WTC11 (cell line): ENCODE results near the gene SCD5. TPM values are rescaled to one million over a fixed set of nuclear protein-coding genes. Genes with fewer than 3 reads are reported as not detected.

Experiments used
- ATAC-seq: fragments of 200-7000 bp; cut with Tn5 transposase; 2 replicates; pipeline ENCODE4 v1.10.0; 2021; ENCODE audit warnings: mild to moderate bottlenecking, moderate library complexity
- CTCF ChIA-PET: fragments of 300-600 bp; sonication (Branson Sonifier 250); formaldehyde crosslinking; loops from one replicate; lab custom pipeline; 2021; ENCODE audit warnings: antibody characterized with exemption; lab: Charles Lee
- POLR2A ChIA-PET: fragments of 350-600 bp; sonication (Branson Sonifier 250); formaldehyde crosslinking; loops from one replicate; lab custom pipeline; 2021; ENCODE audit warnings: antibody characterized with exemption; lab: Charles Lee
- DNase-seq: peaks from one replicate; pipeline ENCODE4 v3.0.0; 2021; ENCODE audit warnings: low spot score
- H3K27ac Mint-ChIP-seq: 2 replicates; pipeline ENCODE4 v1.8.0; 2021; ENCODE audit warnings: mixed read lengths
- H3K27me3 Mint-ChIP-seq: 2 replicates; pipeline ENCODE4 v1.8.0; 2021; ENCODE audit warnings: low read depth, mild to moderate bottlenecking, moderate library complexity, mixed read lengths
- H3K36me3 Mint-ChIP-seq: 2 replicates; pipeline ENCODE4 v1.8.0; 2021; ENCODE audit warnings: mixed read lengths
- H3K4me1 Mint-ChIP-seq: 2 replicates; pipeline ENCODE4 v1.8.0; 2022; ENCODE audit warnings: mixed read lengths
- H3K4me3 Mint-ChIP-seq: 2 replicates; pipeline ENCODE4 v1.8.0; 2021; ENCODE audit warnings: mild to moderate bottlenecking, moderate library complexity, mixed read lengths
- H3K9me3 Mint-ChIP-seq: 2 replicates; pipeline ENCODE4 v1.8.0; 2021; ENCODE audit warnings: mixed read lengths
- ATF1 ChIP-seq: sonication (generic); formaldehyde crosslinking; IDR thresholded peaks from 2 replicates; pipeline ENCODE4 v1.8.1; 2023; ENCODE audit warnings: mild to moderate bottlenecking, moderate library complexity, missing genetic modification reagents
- ATF2 ChIP-seq: sonication (generic); formaldehyde crosslinking; IDR thresholded peaks from 2 replicates; pipeline ENCODE4 v1.8.1; 2022; ENCODE audit warnings: low read depth, missing genetic modification reagents, borderline replicate concordance
- JAZF1 ChIP-seq: fragments of 250-450 bp; sonication (Bioruptor Pico); IDR thresholded peaks from 2 replicates; pipeline ENCODE4 v1.9.0; 2021; ENCODE audit warnings: moderate library complexity, mild to moderate bottlenecking, inconsistent platforms
- MYBL2 ChIP-seq: sonication (generic); formaldehyde crosslinking; IDR thresholded peaks from 2 replicates; pipeline ENCODE4 v1.8.1; 2023; ENCODE audit warnings: mild to moderate bottlenecking, moderate library complexity, missing genetic modification reagents
- NR3C1 ChIP-seq: sonication (generic); formaldehyde crosslinking; conservative IDR thresholded peaks from 2 replicates; pipeline ENCODE4 v1.8.1; 2023; ENCODE audit warnings: low read depth, mild to moderate bottlenecking, missing genetic modification reagents
- SMAD3 ChIP-seq: sonication (generic); formaldehyde crosslinking; IDR thresholded peaks from 2 replicates; pipeline ENCODE4 v1.8.0; 2022; ENCODE audit warnings: missing genetic modification reagents, mild to moderate bottlenecking, borderline replicate concordance
- SMAD4 ChIP-seq: sonication (generic); formaldehyde crosslinking; IDR thresholded peaks from 2 replicates; pipeline ENCODE4 v1.8.0; 2022; ENCODE audit warnings: mild to moderate bottlenecking, missing genetic modification reagents
- SOX15 ChIP-seq: fragments of 250-450 bp; sonication (Bioruptor Pico); IDR thresholded peaks from 2 replicates; pipeline ENCODE4 v1.9.0; 2021; ENCODE audit warnings: mild to moderate bottlenecking
- TCF7 ChIP-seq: sonication (generic); formaldehyde crosslinking; IDR thresholded peaks from 2 replicates; pipeline ENCODE4 v1.8.0; 2022; ENCODE audit warnings: mild to moderate bottlenecking, low read depth, missing genetic modification reagents, moderate library complexity
- TEAD1 ChIP-seq: sonication (generic); formaldehyde crosslinking; IDR thresholded peaks from 2 replicates; pipeline ENCODE4 v1.8.0; 2022; ENCODE audit warnings: mild to moderate bottlenecking, missing genetic modification reagents
- TEAD4 ChIP-seq: sonication (generic); formaldehyde crosslinking; IDR thresholded peaks from 2 replicates; pipeline ENCODE4 v1.8.0; 2022; ENCODE audit warnings: mild to moderate bottlenecking, missing genetic modification reagents
- ZNF219 ChIP-seq: sonication (generic); formaldehyde crosslinking; IDR thresholded peaks from 2 replicates; pipeline ENCODE4 v1.8.0; 2023; ENCODE audit warnings: missing genetic modification reagents, mild to moderate bottlenecking, borderline replicate concordance
- ZNF232 ChIP-seq: sonication (generic); formaldehyde crosslinking; IDR thresholded peaks from 2 replicates; pipeline ENCODE4 v1.8.0; 2022; ENCODE audit warnings: mild to moderate bottlenecking, missing genetic modification reagents
- ZNF416 ChIP-seq: fragments of 250-450 bp; sonication (Bioruptor Pico); IDR thresholded peaks from 2 replicates; pipeline ENCODE4 v1.9.0; 2021; ENCODE audit warnings: mild to moderate bottlenecking, inconsistent platforms
- total RNA-seq: library from RNA; stranded (reverse); gene quantifications from 3 replicates; pipeline ENCODE4 v1.2.3, GENCODE V29; 2021
- TF ChIP-seq, protein P1 (sequence below): sonication (generic); formaldehyde crosslinking; IDR thresholded peaks from 2 replicates; pipeline ENCODE4 v1.8.0; 2023; ENCODE audit warnings: missing genetic modification reagents, mild to moderate bottlenecking, borderline replicate concordance
- TF ChIP-seq, protein P2 (sequence below): sonication (generic); formaldehyde crosslinking; IDR thresholded peaks from 2 replicates; pipeline ENCODE4 v1.8.0; 2022; ENCODE audit warnings: mild to moderate bottlenecking, missing genetic modification reagents
- TF ChIP-seq, protein P3 (sequence below): sonication (generic); formaldehyde crosslinking; IDR thresholded peaks from 2 replicates; pipeline ENCODE4 v1.8.0; 2022; ENCODE audit warnings: missing genetic modification reagents
- TF ChIP-seq, protein P4 (sequence below): sonication (generic); formaldehyde crosslinking; IDR thresholded peaks from 2 replicates; pipeline ENCODE4 v1.8.0; 2023; ENCODE audit warnings: missing genetic modification reagents

The SCD5 gene
- total RNA-seq, 1 experiment from 2014 or later, result 6.3 TPM

- TF ChIP-seq TEAD1 (CRISPR knock-in tag) (no peak), ATF1 (CRISPR knock-in tag) (no peak)
- TF ChIP-seq, protein P1, sequence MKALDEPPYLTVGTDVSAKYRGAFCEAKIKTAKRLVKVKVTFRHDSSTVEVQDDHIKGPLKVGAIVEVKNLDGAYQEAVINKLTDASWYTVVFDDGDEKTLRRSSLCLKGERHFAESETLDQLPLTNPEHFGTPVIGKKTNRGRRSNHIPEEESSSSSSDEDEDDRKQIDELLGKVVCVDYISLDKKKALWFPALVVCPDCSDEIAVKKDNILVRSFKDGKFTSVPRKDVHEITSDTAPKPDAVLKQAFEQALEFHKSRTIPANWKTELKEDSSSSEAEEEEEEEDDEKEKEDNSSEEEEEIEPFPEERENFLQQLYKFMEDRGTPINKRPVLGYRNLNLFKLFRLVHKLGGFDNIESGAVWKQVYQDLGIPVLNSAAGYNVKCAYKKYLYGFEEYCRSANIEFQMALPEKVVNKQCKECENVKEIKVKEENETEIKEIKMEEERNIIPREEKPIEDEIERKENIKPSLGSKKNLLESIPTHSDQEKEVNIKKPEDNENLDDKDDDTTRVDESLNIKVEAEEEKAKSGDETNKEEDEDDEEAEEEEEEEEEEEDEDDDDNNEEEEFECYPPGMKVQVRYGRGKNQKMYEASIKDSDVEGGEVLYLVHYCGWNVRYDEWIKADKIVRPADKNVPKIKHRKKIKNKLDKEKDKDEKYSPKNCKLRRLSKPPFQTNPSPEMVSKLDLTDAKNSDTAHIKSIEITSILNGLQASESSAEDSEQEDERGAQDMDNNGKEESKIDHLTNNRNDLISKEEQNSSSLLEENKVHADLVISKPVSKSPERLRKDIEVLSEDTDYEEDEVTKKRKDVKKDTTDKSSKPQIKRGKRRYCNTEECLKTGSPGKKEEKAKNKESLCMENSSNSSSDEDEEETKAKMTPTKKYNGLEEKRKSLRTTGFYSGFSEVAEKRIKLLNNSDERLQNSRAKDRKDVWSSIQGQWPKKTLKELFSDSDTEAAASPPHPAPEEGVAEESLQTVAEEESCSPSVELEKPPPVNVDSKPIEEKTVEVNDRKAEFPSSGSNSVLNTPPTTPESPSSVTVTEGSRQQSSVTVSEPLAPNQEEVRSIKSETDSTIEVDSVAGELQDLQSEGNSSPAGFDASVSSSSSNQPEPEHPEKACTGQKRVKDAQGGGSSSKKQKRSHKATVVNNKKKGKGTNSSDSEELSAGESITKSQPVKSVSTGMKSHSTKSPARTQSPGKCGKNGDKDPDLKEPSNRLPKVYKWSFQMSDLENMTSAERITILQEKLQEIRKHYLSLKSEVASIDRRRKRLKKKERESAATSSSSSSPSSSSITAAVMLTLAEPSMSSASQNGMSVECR, result no peak
Observed at GRCh38 chr4:82775243-82775642, 23.4 kb downstream of the SCD5 start (continued).

DNA sequence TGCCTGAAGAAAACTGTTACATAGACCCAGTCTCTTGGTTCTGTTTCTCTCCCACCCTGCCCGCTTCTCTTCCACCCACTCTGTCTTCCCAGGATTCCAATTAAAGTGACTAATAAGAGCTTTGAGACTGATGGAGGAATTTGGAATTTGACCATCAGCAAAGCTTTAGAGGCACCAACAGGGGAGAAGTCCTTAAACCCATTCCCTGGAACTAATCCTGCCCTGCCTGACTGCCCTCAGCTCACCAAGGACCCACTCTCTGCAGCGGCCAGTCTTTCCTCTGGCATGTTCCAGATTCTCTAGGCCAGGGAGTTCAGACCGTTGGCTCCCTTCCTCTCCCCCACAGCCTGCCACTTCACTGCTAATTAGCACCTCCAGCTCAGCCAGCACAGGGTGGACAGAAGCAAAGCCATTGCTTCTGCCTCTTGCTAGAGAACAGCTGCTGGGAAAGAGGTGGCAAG lies 23.9 kb downstream of the SCD5 start:
- TF ChIP-seq SMAD3 (CRISPR knock-in tag) (no peak), TEAD4 (CRISPR knock-in tag) (no peak), JAZF1 (CRISPR knock-in tag) (no peak), TCF7 (no peak), MYBL2 (no peak), ATF2 (CRISPR knock-in tag) (no peak), ZNF416 (CRISPR knock-in tag) (no peak), SOX15 (CRISPR knock-in tag) (no peak), ZNF232 (CRISPR knock-in tag) (no peak), ZNF219 (no peak), SMAD4 (CRISPR knock-in tag) (no peak), NR3C1 (CRISPR knock-in tag) (no peak)
- TF ChIP-seq, protein P2, sequence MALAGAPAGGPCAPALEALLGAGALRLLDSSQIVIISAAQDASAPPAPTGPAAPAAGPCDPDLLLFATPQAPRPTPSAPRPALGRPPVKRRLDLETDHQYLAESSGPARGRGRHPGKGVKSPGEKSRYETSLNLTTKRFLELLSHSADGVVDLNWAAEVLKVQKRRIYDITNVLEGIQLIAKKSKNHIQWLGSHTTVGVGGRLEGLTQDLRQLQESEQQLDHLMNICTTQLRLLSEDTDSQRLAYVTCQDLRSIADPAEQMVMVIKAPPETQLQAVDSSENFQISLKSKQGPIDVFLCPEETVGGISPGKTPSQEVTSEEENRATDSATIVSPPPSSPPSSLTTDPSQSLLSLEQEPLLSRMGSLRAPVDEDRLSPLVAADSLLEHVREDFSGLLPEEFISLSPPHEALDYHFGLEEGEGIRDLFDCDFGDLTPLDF (CRISPR knock-in tag), result no peak
- TF ChIP-seq, protein P1, result no peak
- TF ChIP-seq, protein P3, sequence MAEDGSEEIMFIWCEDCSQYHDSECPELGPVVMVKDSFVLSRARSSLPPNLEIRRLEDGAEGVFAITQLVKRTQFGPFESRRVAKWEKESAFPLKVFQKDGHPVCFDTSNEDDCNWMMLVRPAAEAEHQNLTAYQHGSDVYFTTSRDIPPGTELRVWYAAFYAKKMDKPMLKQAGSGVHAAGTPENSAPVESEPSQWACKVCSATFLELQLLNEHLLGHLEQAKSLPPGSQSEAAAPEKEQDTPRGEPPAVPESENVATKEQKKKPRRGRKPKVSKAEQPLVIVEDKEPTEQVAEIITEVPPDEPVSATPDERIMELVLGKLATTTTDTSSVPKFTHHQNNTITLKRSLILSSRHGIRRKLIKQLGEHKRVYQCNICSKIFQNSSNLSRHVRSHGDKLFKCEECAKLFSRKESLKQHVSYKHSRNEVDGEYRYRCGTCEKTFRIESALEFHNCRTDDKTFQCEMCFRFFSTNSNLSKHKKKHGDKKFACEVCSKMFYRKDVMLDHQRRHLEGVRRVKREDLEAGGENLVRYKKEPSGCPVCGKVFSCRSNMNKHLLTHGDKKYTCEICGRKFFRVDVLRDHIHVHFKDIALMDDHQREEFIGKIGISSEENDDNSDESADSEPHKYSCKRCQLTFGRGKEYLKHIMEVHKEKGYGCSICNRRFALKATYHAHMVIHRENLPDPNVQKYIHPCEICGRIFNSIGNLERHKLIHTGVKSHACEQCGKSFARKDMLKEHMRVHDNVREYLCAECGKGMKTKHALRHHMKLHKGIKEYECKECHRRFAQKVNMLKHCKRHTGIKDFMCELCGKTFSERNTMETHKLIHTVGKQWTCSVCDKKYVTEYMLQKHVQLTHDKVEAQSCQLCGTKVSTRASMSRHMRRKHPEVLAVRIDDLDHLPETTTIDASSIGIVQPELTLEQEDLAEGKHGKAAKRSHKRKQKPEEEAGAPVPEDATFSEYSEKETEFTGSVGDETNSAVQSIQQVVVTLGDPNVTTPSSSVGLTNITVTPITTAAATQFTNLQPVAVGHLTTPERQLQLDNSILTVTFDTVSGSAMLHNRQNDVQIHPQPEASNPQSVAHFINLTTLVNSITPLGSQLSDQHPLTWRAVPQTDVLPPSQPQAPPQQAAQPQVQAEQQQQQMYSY, result no peak
- TF ChIP-seq, protein P4, sequence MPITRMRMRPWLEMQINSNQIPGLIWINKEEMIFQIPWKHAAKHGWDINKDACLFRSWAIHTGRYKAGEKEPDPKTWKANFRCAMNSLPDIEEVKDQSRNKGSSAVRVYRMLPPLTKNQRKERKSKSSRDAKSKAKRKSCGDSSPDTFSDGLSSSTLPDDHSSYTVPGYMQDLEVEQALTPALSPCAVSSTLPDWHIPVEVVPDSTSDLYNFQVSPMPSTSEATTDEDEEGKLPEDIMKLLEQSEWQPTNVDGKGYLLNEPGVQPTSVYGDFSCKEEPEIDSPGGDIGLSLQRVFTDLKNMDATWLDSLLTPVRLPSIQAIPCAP, result no peak
- TF ChIP-seq, all 79 proteins: peak for 0
- ATAC-seq (no peak), DNase-seq (no peak)
- no peaks in the 10 kb centered on the region for H3K9me3 Mint-ChIP-seq
- ChIA-PET CTCF (interaction anchor here (1.0 kb wide), 1 partner anchor 36 kb away, joined by 3 read pairs; no protein-coding TSS in a partner anchor), POLR2A (no interaction called here)
- H3K27ac Mint-ChIP-seq, result no peak overlapping the region
- H3K36me3 Mint-ChIP-seq, result no peaks in the 10 kb centered on the region; the same call in 1 of the 2 replicates
- no peak overlapping the region for H3K4me3 Mint-ChIP-seq
- peaks cover 18% of the 10 kb centered on the region for H3K27me3 Mint-ChIP-seq
- H3K4me1 Mint-ChIP-seq, result no peaks in the 10 kb centered on the region
